Dermis blood vessel endothelial cell (primary cell): ENCODE results near the gene ZXDC. TPM values are rescaled to one million over a fixed set of nuclear protein-coding genes. Genes with fewer than 3 reads are reported as not detected.
A peak's percentile ranks its signal among the peaks of the same experiment; 100 is the strongest.

ENCODE experiments used
- DNase-seq: peaks from one replicate; pipeline ENCODE4 v3.0.0; 2010
- total RNA-seq: library from RNA; depleted of rRNA; stranded (reverse); fragments of >200 nt; gene quantifications from 2 replicates; pipeline ENCODE4 v1.2.3, GENCODE V29; 2014

Gene ZXDC
- total RNA-seq, 1 donor from 2014 or later = 22.8 TPM

- DNase-seq = peak; percentile 93
Observed at GRCh38 chr3:126472277-126473006, 3.2 kb downstream of the ZXDC start.

GRCh38 chr3:126469479-126469878 lies 6.2 kb downstream of the ZXDC start:
- DNase-seq = no peak

- DNase-seq = no peak
Observed at GRCh38 chr3:126468028-126468891, 7.4 kb downstream of the ZXDC start.

- no peak for DNase-seq
Observed at GRCh38 chr3:126467611-126467955, 8.1 kb downstream of the ZXDC start.

- DNase-seq = no peak
Observed at GRCh38 chr3:126466886-126467610, 8.6 kb downstream of the ZXDC start.

- DNase-seq = no peak
Observed at GRCh38 chr3:126465928-126466544, 9.7 kb downstream of the ZXDC start.

GRCh38 chr3:126464997-126465396 lies 10.7 kb downstream of the ZXDC start:
- no peak for DNase-seq

- no peak for DNase-seq
Observed at GRCh38 chr3:126464494-126464893, 11.2 kb downstream of the ZXDC start.

- no peak for DNase-seq
Observed at GRCh38 chr3:126464093-126464492, 11.6 kb downstream of the ZXDC start.

- no peak for DNase-seq
Observed at GRCh38 chr3:126463521-126463920, 12.2 kb downstream of the ZXDC start.

- no peak for DNase-seq
Observed at GRCh38 chr3:126461450-126462070, 14.1 kb downstream of the ZXDC start.

GRCh38 chr3:126460381-126460780 lies 15.3 kb downstream of the ZXDC start:
- no peak for DNase-seq

- DNase-seq = no peak
Observed at GRCh38 chr3:126459763-126460127, 15.9 kb downstream of the ZXDC start.

GRCh38 chr3:126459111-126459762 lies 16.5 kb downstream of the ZXDC start:
- no peak for DNase-seq

GRCh38 chr3:126456766-126457388 lies 18.8 kb downstream of the ZXDC start:
- no peak for DNase-seq

- DNase-seq = no peak
Observed at GRCh38 chr3:126456211-126456610, 19.5 kb downstream of the ZXDC start.

- DNase-seq = no peak
Observed at GRCh38 chr3:126454437-126455198, 21.1 kb downstream of the ZXDC start.

- DNase-seq = no peak
Observed at GRCh38 chr3:126454025-126454424, 21.7 kb downstream of the ZXDC start.

- no peak for DNase-seq
Observed at GRCh38 chr3:126452213-126452612, 23.5 kb downstream of the ZXDC start.

GRCh38 chr3:126451511-126451910 lies 24.2 kb downstream of the ZXDC start:
- DNase-seq = no peak

- DNase-seq = no peak
Observed at GRCh38 chr3:126450744-126451143, 24.9 kb downstream of the ZXDC start.
